Measurements from ENCODE around the gene CCDC188.

The CCDC188 gene

DNA sequence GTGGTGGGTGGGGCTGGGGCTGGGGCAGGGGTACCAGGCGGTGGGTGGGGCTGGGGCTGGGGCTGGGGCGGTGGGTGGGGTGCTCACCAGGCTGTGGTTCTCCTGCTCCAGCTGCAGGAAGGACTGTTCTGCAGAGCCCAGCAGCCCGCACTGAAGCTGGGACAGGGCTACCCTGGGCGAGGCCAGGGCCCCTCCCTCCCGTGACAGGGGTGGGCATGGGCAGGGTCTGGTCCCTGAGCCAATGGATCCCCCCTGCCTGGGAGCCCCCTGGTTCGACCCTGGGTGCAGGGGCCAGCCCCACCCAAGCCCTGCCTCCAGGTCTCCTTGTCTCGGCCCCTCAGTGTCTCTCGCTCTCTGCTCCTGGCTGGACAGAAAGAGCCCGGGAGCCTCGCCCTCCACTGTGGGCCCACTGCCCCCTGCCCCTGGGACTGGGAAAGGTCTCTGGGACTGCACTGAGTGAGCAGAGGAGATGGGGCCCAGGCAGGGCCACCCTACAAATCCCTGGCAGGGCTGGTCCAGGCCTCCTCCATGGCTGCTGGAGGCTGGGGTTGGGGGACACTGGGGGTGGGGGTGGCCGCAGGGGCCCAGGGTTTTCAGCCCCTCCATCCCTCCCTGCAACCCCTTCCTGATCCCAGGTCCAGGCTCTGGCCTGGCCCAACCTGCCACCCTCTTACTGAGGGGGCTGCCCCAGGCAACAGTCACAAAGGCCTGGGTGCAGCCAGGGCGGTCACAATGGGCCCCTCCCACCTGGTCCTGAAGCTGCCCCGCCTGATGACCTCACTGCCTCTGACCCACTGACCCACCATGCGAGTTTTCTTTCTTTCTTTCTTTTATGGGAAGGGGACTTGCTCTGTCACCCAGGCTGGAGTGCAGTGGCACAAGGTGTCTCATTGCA, at the start of gene CCDC188:
Gene CCDC188 (minus strand): TSS at position 675 of the 895 bp plus-strand sequence. CDS start 69 bp downstream, at position 606.
- DNase-seq: no peak

DNA sequence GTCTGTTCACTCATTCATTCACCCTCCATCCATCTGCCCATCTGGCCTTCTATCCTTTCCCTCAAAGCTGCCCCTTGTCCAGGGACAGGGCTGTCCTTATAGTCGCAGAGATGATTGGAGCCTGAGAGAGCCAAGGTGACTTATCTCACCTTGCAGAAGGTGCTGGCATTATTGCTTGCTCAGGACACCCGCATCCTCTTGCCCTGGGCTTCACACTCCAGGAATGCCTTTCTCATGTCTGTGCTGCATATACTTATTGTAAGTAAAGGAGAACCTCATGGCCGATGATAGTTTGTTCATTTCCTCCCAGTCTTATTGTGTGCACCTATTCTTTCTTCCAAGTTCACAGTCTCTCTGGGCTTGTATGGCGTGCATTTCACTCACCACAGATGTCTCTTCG, 49.1 kb upstream of the CCDC188 start:
- DNase-seq: no peak

DNA sequence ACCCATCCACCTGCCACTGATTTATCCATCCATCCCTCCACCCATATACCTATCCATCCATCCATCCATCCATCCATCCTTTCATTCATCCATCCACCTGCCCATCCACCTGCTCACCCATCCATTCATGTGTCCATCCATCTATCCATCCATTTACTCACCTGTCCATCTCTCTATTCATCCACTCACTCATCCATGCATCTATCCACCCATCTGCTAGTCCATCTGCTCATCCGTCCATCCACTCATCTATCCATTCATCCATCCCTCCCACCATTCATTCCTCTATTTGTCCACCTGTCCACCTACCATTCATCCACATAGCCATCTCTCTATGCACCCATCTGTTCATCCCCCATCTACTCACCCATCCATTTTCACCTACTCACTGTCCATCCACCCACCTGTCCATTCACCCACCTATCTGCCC, 48.6 kb upstream of the CCDC188 start:
- no peak for DNase-seq

DNA sequence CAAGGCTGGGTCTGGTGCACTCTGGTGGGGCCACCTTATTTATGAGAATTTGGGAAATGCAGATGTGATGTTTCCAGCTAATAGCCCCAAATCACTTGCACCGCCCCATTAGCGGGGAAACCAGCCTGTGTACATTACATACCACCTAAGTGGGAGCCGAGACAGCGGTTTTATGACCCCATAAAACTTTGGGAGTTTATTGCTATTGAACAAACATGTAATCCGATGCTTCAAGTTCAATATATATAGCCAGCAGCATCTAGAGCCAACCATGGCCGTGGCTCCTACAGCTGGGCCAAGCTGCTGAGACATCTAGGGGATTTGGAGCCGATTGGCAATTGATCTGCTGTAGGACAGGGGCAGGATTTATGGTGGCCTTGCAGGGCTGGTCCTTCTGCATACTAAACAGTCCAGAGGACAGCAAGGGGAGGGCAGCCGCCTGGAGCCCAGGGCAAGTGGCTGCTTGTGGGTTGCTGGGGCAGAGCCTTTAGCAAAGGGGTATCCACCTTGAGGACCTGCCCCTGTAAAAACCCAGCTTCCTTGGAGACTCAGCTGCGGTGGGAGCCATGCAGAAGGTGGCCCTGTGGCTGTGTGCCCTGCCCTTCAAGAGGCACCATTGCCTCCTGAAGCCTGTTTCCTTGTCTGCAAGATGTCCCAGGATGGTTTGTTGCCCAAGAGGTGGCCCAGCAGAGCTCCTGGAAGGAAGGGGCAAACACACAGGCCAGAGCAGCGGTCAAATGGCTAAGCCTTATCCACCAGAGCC, 47.9 kb upstream of the CCDC188 start:
- DNase-seq: no peak

DNA sequence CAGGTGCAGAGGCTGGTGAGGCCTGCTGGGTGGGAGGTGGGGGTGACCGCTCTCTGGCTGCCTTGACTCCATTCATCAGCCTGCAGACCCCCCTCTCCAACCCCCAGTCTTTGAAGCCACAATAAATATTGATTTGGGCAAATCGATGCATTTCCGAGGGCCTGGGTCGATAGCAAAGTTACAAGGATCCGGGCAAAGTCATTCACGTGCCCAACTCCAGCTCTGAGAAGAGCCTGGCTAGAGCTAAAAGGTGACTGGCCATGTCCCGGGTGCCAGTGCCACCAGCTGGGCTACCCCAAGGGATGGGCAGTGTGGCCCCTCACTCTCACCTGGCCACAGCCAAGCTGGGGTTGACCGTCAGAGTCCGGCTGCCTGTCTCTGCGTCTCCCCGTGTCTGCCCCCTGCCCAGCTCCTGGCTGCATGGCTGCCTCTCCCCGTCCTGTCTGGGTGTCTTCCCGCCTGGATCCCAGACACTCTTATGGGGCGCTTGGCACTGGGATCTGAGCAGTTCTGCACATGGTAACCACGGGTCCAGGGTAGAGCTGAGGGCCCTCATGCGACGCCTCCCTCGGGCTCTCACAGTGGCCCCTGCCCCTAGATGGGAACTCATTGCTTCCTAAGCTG, 46.7 kb upstream of the CCDC188 start:
- DNase-seq: no peak

- no peak for DNase-seq
Measured at GRCh38 chr22:20196094-20196842, 45.4 kb upstream of the CCDC188 start.

DNA sequence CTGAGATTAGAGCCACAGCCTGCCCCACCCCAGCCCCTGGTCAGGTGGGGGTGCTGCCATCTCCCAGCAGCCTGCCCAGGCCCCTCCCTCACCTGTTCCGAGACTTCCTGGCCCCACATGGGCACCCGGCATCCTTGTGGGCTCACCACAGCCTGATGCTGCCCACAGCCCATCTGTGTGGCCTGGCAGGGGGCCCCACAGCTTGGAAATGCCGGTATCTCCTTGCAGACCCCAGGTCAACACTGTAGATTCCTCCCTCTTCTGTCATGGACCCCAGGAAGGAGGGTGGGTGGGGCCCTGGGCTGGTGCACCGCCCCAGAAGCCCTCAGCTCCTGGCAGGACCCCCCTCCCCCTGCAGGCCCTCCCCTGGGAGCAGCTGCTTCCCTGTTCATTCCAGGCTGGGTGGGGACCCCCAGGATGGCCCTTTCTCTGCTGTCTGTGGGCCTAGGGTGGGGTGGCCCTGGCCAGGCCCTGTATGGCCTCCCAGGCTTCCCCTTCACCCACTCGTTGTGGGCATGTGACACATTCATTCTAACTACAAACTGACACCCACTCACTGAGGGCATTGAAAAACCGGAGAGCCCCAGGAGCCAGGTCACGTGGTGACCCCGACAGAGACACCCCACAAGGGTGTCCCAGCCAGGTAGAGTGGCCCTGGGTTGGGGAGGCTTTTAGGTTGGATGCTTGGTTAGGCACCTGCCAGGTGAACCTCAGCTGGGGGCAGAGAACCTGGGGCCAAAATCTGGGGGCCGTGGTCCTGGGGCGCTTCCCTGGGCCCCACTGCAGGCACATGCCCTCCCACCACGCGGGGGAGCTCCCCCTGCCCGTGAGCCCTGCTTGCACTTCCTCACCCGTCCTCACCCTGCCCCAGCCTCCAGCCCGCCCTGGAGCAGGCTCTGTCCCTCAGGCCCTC, 44.1 kb upstream of the CCDC188 start:
- DNase-seq: no peak

GRCh38 chr22:20193761-20194494, 43.1 kb upstream of the CCDC188 start:
- no peak for DNase-seq

DNA sequence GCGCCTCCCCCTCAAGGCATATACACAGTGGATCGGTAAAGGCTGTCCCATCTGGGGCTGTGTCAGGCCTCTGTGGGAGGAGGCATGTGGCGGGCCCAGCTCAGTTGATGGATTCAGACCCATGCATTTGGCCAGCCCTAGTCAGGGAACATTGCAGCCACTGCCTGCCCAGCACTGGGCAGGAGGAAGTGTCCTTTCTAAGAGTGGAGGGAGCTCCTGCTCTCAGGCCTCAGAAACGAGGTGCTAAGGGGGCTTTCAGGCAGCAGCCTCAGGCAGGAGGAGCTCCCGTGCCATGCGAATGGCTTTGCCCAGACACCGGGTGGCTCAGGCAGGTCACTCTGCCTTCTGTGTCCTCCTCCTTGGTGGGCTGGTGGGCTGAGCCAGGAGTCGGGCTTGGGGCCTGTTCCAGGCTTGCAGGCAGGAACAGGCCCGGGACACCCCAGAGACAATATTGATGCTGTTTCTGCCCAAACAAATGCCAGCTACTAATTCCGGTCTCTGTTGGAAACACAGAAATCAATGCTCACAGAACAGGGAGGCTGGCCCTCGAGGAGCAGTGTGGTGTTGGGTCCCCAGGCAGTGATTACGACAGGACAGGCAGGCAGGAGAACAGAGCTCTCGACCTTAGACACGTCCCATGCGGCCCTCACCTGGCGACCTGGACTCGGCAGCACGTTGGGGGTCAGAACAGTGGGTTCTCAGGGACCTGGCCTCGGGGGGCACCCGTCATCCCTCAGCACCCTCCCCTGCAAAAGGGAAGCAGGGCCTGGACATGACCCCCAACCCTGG, 42.3 kb upstream of the CCDC188 start:
- no peak for DNase-seq

- DNase-seq: no peak
Measured at GRCh38 chr22:20192293-20192971, 41.6 kb upstream of the CCDC188 start.

GRCh38 chr22:20191803-20192202, 40.9 kb upstream of the CCDC188 start:
- DNase-seq: no peak

DNA sequence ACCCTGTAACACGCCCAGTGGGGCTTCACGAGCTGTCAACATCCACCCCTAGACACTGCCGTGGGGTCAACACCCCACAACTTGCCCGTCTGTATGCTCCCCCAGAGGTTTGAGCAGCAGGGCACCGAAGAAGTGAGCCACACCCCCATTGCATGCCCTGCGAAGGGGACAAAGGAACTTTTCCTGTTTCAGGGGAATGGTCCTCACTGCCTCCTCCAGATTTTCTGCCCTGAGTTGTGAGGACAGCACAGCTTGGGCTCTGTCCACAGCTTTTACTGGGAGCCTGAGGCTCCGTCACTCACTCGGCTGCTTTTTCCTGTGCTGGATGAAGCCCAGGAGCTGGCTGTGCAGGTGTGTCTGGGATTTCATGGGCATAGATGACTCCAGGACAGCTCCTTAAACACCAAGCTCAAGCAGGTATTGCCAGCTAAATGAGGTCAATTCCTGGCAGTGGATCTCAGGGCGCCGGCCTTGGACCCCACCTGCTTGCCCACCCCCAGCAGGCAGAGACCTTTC, 40.2 kb upstream of the CCDC188 start:
- DNase-seq: no peak

GRCh38 chr22:20188567-20188877, 37.7 kb upstream of the CCDC188 start:
- no peak for DNase-seq

DNA sequence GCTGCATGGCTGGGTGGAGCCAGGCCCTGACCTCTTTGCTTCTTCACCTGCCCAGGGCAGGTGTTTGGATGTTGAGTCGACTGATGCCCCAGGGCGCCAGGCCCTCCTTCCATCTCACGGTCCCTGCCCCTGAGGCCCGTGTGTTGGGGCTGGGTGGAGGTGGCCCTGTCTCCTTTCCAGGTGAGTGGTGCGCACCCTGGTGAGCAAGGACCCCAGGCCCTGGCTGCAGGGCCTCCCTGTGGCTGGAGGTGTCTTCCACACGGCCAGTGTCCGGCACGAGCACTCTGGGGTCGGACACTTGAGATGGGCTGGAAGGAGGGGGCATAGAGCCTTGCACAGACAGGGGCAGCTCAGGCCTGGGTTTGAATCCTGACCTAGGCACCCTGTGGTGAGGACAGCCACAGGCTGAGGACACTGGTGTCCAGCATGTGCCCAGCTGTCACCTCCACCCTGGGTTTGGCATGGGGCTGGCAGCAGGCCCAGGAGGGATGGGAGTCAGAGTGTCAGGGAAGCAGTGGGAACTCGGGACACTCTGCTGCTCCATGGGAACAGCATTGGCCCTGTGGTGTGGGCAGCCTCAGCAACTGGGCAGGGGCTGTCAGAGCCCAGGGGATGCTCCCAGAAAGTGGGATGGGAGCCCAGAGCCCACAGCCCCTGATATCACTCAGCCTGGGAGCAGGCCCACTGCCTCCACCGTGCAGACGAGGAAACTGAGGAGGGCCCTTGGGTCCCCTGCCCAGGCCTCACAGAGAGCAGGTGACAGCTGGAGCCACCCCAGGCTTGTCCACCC, 37.1 kb upstream of the CCDC188 start:
- DNase-seq: no peak

GRCh38 chr22:20186871-20187546, 36.2 kb upstream of the CCDC188 start:
- no peak for DNase-seq

- DNase-seq: no peak
Measured at GRCh38 chr22:20186183-20186870, 35.5 kb upstream of the CCDC188 start.

- DNase-seq: no peak
Measured at GRCh38 chr22:20185750-20186149, 34.9 kb upstream of the CCDC188 start.

Measured in NCI-H2081 (cell line).